ENCODE results near the gene FGGY.

FGGY gene

DNA sequence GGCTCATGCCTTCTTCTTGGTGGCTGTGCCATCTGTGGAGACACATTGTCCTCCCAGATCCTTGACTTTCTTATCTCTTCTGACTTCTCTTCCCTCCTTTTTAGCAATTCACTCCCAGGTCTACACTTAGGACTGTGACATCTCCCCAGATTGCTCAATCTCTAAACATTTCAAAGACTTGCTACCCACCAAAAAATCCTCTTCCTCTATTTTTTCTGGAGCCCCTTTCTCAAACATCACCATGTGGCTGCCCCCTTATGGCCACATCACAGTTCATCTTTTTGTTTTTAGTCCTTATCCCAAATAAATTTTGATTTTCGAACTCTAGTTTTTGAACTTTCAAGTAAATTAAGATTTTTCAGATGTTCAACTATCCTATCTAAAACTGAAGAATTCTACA lies 369.2 kb downstream of the FGGY start:
- Histone ChIP-seq H3K36me3 (no peaks in the 10 kb centered on the region), H3K4me3 (ENCODE audit: low read depth, low read length) (no peak overlapping the region), H3K27me3 (ENCODE audit: insufficient read depth, low read depth, severe bottlenecking) (no peaks in the 10 kb centered on the region), H3K27ac (no peak overlapping the region), H3K9me3 (ENCODE audit: severe bottlenecking) (no peaks in the 10 kb centered on the region)
- TF ChIP-seq, protein P1, sequence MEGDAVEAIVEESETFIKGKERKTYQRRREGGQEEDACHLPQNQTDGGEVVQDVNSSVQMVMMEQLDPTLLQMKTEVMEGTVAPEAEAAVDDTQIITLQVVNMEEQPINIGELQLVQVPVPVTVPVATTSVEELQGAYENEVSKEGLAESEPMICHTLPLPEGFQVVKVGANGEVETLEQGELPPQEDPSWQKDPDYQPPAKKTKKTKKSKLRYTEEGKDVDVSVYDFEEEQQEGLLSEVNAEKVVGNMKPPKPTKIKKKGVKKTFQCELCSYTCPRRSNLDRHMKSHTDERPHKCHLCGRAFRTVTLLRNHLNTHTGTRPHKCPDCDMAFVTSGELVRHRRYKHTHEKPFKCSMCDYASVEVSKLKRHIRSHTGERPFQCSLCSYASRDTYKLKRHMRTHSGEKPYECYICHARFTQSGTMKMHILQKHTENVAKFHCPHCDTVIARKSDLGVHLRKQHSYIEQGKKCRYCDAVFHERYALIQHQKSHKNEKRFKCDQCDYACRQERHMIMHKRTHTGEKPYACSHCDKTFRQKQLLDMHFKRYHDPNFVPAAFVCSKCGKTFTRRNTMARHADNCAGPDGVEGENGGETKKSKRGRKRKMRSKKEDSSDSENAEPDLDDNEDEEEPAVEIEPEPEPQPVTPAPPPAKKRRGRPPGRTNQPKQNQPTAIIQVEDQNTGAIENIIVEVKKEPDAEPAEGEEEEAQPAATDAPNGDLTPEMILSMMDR (IDR thresholded peaks at IDR 0.05; ENCODE audit: low read depth, low read length): no peak
- no peak for DNase-seq

DNA sequence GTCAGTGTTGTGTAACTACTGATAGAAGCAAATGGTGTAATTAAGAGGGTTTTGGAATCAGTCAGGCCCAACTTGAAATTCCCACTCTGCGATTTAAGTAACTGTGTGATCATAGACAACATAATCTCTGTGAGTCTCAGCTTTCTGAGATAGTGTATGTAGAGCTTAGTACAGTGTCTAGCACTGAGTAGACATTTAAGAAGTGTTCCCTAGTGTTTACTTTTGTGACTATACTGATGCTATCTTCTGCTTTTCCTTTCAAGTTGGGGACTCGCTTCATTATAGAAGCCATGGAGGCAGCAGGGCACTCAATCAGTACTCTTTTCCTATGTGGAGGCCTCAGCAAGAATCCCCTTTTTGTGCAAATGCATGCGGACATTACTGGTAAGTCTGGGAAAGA lies 370.1 kb downstream of the FGGY start:
- H3K27ac ChIP-seq: no peak overlapping the region

DNA sequence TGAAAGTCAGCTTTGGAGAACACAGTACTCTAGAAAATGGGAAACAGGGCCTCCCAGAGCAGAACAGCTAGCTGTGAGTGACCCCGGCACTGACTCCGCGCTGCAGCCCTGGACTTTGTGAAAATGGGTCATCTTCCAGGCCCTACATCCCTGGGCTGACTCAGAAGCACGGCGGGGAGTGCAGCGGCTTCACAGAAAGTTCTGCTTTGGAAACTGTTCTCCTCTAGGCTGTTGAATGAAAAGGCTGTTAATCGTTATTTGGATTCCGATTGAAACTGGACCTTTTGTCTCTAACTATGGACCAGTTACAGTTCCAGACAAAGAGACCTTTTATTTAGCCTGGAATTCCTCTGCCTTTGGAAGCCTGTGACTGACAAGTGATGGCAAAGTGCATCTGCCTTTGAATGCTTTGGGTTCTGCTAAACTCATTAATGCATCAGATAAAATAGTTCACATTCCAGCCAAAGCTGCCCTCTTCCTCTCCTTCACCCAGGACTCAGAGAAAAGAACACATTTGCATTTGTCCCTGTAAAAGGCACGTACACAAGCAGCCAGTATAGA lies 372.9 kb downstream of the FGGY start:
- no peak overlapping the region for H3K27ac ChIP-seq
- DNase-seq: no peak
- no peak overlapping the region for H3K4me3 ChIP-seq (ENCODE audit: low read depth, low read length)
- no peaks in the 10 kb centered on the region for H3K27me3 ChIP-seq (ENCODE audit: insufficient read depth, low read depth, severe bottlenecking)
- no peaks in the 10 kb centered on the region for H3K36me3 ChIP-seq
- TF ChIP-seq, protein P1 (IDR thresholded peaks at IDR 0.05; ENCODE audit: low read depth, low read length): no peak
- no peaks in the 10 kb centered on the region for H3K9me3 ChIP-seq (ENCODE audit: severe bottlenecking)

More for the DNA sequence above, 370.1 kb downstream of the FGGY start:
- Histone ChIP-seq H3K4me3 (ENCODE audit: low read depth, low read length) (no peak overlapping the region), H3K27me3 (ENCODE audit: insufficient read depth, low read depth, severe bottlenecking) (no peaks in the 10 kb centered on the region), H3K9me3 (ENCODE audit: severe bottlenecking) (no peaks in the 10 kb centered on the region), H3K36me3 (no peaks in the 10 kb centered on the region)
- DNase-seq: no peak
- TF ChIP-seq, protein P1 (IDR thresholded peaks at IDR 0.05; ENCODE audit: low read depth, low read length): no peak

DNA sequence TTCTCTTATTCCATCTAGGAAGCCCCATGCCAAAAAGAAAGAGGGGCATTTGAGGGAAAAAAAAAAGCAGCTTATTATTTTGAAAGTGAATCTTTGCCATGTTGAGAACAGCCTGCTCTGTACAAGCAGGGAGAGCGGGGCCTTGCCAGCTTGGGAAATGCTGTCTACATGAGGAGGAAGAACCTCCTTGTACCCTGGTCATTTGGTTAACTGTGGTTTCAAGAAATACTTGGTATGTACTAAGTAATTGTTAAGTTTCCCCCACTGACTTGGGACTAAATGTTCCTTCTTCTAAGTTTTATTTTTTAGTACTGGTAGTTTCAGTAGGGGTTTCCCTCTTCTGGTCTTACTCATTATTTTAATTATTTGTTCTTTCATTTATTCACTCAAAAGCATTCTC lies 373.8 kb downstream of the FGGY start:
- no peak overlapping the region for H3K4me3 ChIP-seq (ENCODE audit: low read depth, low read length)
- H3K27me3 ChIP-seq (ENCODE audit: insufficient read depth, low read depth, severe bottlenecking): no peaks in the 10 kb centered on the region
- H3K36me3 ChIP-seq: no peaks in the 10 kb centered on the region
- no peak overlapping the region for H3K27ac ChIP-seq
- H3K9me3 ChIP-seq (ENCODE audit: severe bottlenecking): no peaks in the 10 kb centered on the region
- no peak for DNase-seq
- TF ChIP-seq, protein P1 (IDR thresholded peaks at IDR 0.05; ENCODE audit: low read depth, low read length): no peak

DNA sequence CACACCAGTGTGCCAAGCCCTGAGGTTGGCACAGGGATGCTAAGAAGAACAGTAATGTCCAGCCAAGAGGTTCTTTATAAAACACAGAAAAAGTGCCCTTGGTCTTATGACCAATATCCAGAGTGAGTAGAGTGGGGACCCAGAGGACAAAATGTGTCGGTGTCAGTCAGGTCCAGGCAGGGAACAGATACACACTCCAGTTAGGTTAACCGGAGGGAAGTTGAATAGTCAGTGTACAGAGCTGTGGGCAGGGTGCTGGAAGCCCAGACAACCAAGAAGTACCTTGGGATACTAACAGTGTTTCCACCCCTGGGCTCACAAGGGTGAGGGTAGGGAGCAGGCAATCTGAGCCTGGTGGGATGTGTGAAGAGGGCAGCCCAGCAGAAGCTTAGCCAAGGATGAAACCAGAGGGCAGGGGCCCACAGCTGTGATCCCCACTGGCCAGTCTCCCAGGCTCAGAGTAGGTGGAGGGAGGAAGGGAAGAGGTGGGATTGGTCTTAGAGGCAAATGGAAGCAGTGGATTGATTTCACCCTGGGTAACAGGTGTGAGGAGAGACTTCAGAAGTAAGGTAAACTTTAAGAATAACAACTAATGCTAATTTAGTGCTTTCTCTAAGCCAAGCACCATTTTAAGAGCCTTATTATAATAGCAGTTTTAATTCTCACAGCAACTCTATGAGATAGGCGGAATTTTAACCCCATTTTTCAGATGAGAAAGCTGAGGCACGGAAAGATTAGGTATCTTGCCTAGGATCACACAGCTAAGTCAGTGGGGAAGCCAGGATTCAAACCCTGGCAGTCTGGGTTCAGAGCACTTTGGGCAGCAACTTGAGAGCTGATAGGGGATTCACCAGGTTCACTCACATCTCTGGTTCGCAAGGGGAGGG lies 374.4 kb downstream of the FGGY start:
- H3K27ac ChIP-seq: no peak overlapping the region
- H3K4me3 ChIP-seq (ENCODE audit: low read depth, low read length): no peak overlapping the region
- TF ChIP-seq, protein P1 (IDR thresholded peaks at IDR 0.05; ENCODE audit: low read depth, low read length): no peak
- DNase-seq: no peak
- no peaks in the 10 kb centered on the region for H3K36me3 ChIP-seq
- no peaks in the 10 kb centered on the region for H3K27me3 ChIP-seq (ENCODE audit: insufficient read depth, low read depth, severe bottlenecking)
- no peaks in the 10 kb centered on the region for H3K9me3 ChIP-seq (ENCODE audit: severe bottlenecking)
